ENCODE results near the gene PTPRF.

Gene PTPRF

GRCh38 chr1:43570715-43571114, 40.0 kb downstream of the PTPRF start:
- TF ChIP-seq REST (IDR thresholded peaks at IDR 0.05; ENCODE audit: insufficient read depth in 1 of 2, low read depth in 2 of 2, low read length in 2 of 2) (no peak), FOXP2 (optimal IDR thresholded peaks at IDR 0.05; ENCODE audit: borderline replicate concordance, extremely low read depth, extremely low read length, insufficient read depth) (no peak), SIN3A (IDR thresholded peaks at IDR 0.05; ENCODE audit: borderline replicate concordance, insufficient read depth, low read length) (no peak), POLR2AphosphoS5 (IDR thresholded peaks at IDR 0.05; ENCODE audit: low read depth, low read length) (no peak)

GRCh38 chr1:43572084-43572483, 41.4 kb downstream of the PTPRF start:
- no peak for TF ChIP-seq SIN3A (IDR thresholded peaks at IDR 0.05; ENCODE audit: borderline replicate concordance, insufficient read depth, low read length)
- no peak for TF ChIP-seq REST (IDR thresholded peaks at IDR 0.05; ENCODE audit: insufficient read depth in 1 of 2, low read depth in 2 of 2, low read length in 2 of 2)
- no peak for TF ChIP-seq POLR2AphosphoS5 (IDR thresholded peaks at IDR 0.05; ENCODE audit: low read depth, low read length)
- TF ChIP-seq FOXP2 (optimal IDR thresholded peaks at IDR 0.05; ENCODE audit: borderline replicate concordance, extremely low read depth, extremely low read length, insufficient read depth): no peak
- TF ChIP-seq TAF1 (IDR thresholded peaks at IDR 0.05; ENCODE audit: borderline replicate concordance, insufficient read depth, low read length): no peak

GRCh38 chr1:43572538-43572937, 41.9 kb downstream of the PTPRF start:
- TF ChIP-seq TAF1 (IDR thresholded peaks at IDR 0.05; ENCODE audit: borderline replicate concordance, insufficient read depth, low read length) (no peak), FOXP2 (optimal IDR thresholded peaks at IDR 0.05; ENCODE audit: borderline replicate concordance, extremely low read depth, extremely low read length, insufficient read depth) (no peak), SIN3A (IDR thresholded peaks at IDR 0.05; ENCODE audit: borderline replicate concordance, insufficient read depth, low read length) (no peak), POLR2AphosphoS5 (IDR thresholded peaks at IDR 0.05; ENCODE audit: low read depth, low read length) (no peak), REST (IDR thresholded peaks at IDR 0.05; ENCODE audit: insufficient read depth in 1 of 2, low read depth in 2 of 2, low read length in 2 of 2) (no peak)

- TF ChIP-seq TAF1 (IDR thresholded peaks at IDR 0.05; ENCODE audit: borderline replicate concordance, insufficient read depth, low read length) (no peak), POLR2AphosphoS5 (IDR thresholded peaks at IDR 0.05; ENCODE audit: low read depth, low read length) (no peak), REST (IDR thresholded peaks at IDR 0.05; ENCODE audit: insufficient read depth in 1 of 2, low read depth in 2 of 2, low read length in 2 of 2) (no peak), SIN3A (IDR thresholded peaks at IDR 0.05; ENCODE audit: borderline replicate concordance, insufficient read depth, low read length) (no peak), FOXP2 (optimal IDR thresholded peaks at IDR 0.05; ENCODE audit: borderline replicate concordance, extremely low read depth, extremely low read length, insufficient read depth) (no peak)
Observed at GRCh38 chr1:43573066-43573800, 42.5 kb downstream of the PTPRF start.

Measured in PFSK-1 (cell line).